ENCODE data around the gene PLXNC1. TPM values are rescaled to one million over a fixed set of nuclear protein-coding genes. Genes with fewer than 3 reads are reported as not detected.
A peak's percentile ranks its signal among the peaks of the same experiment; 100 is the strongest.

PLXNC1 gene
- total and polyA plus RNA-seq, 9 of the 15 experiments (the other 6 are each of a cell fraction or from before 2014, with no cell fraction given): 0.08 to 0.87 (median 0.28) TPM

DNA sequence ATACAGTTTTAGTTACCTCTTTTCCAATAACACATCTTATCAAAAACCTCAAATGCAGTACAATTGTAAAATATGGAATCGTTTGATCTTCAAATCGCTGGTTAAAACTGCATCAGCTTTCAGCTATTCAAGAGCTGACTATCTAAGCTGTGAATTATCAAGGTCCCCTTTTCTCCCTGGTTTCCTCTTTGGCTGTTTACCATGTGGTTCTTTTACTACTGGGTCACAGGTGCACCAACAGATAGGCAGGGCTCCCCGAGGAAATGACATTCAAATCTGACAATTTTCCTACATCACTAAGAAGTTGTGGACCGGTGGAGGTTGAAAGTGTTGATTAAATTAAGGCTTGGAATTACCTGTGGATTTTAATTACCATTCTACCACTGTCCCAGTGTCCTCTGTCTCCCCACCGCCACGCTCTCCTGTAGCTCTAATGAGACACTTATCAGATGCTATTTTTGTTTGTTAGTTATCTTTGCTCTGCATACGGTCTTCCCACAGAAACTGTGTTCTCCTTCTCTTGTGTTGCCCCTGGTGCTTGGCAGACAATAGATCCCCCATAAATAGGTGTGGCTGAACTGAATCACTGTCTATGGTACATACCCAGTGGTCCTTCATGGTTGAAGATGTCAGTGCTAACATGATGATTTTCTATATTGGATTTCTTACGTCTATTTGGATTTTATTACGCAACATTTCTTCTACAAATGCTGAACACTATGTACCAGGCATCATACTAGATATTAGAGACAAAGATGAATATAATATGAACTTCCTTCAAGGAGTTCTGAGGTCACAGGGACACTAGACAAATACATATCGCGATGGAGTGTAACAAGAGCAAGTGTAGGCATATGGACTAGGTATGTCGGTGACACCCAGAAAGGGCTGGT is 20.9 kb upstream of the PLXNC1 start:
- H3K79me2 ChIP-seq (ENCODE audit: control insufficient read depth, insufficient read depth, low read length): no peaks in the 10 kb centered on the region
- no peaks in the 10 kb centered on the region for H3K9me1 ChIP-seq (ENCODE audit: control insufficient read depth, insufficient read depth, low read length)
- ChIA-PET CTCF (ENCODE audit: low intra/inter-chr PET ratio) (no interaction called here), POLR2A (no interaction called here)
- FAIRE-seq: peak; percentile 11
- peaks cover 0 to 14% of the 10 kb centered on the region in 2 experiments; a peak in 4 of 5 replicates for H3K4me1 ChIP-seq (replicated peaks in 1 of 2; ENCODE audit: control insufficient read depth in 2 of 2, insufficient read depth in 2 of 2, low read length in 2 of 2)
- no peaks in the 10 kb centered on the region for H3K36me3 ChIP-seq (ENCODE audit: control insufficient read depth, insufficient read depth, low read length)
- H3K4me3 ChIP-seq: no peak overlapping the region
- BruUV-seq (replicated peaks): no TSS peak
- WGBS (ENCODE audit: insufficient coverage, low coverage, missing lambda C conversion rate): 1% methylated on average over 12 of the region's 12 CpGs
- no peak overlapping the region for H3K27ac ChIP-seq (ENCODE audit: extremely low read depth, low read depth, low read length)
- intact Hi-C loops (cut with micrococcal nuclease) (no loop called here), in situ Hi-C loops (cut with MboI) (no loop called here)
- no peak overlapping the region for H2AFZ ChIP-seq (ENCODE audit: low read depth, low read length)
- H3K9ac ChIP-seq (ENCODE audit: insufficient read depth in 1 of 2, low read depth in 2 of 2, low read length in 2 of 2): no peak overlapping the region
- ATAC-seq: no peak; the same call in 2 of the 3 replicates
- peaks cover 0 to 6% of the 10 kb centered on the region in 2 experiments; a peak in 1 of 5 replicates for H3K27me3 ChIP-seq (ENCODE audit: control insufficient read depth in 2 of 2, insufficient read depth in 2 of 2, low read length in 2 of 2)
- H3K4me2 ChIP-seq (ENCODE audit: insufficient read depth, low read length): peak overlapping the region; percentile 16; the same call in 1 of the 2 replicates
- H4K20me1 ChIP-seq (replicated peaks; ENCODE audit: control insufficient read depth, insufficient read depth, low read length): no peaks in the 10 kb centered on the region
- H3K9me3 ChIP-seq (replicated peaks; ENCODE audit: control insufficient read depth, insufficient read depth, low read depth, low read length): no peaks in the 10 kb centered on the region
- DNase-seq (ENCODE audit: extremely low read depth in 1 of 4, low spot score in 3 of 4): peak in 1 of 4 experiments; percentile 41
- TF ChIP-seq BRD4 (IDR thresholded peaks at IDR 0.05) (no peak), TCF7 (IDR thresholded peaks at IDR 0.05; ENCODE audit: borderline replicate concordance) (no peak), CTBP1 (IDR thresholded peaks at IDR 0.05; ENCODE audit: borderline replicate concordance) (peak; percentile 37; the same call in 1 of the 2 replicates), FOXA3 (CRISPR knock-in tag; conservative IDR thresholded peaks at IDR 0.05 in 1 of 2, IDR thresholded peaks at IDR 0.05 in 1 of 2) (peak in 1 of 2 experiments; percentile 76; a peak in 2 of 4 replicates), ADNP (tag; IDR thresholded peaks at IDR 0.05) (no peak), CBFA2T2 (conservative IDR thresholded peaks at IDR 0.05) (0 out of 2 replicates have a peak, but pooled peaks have one; percentile 3), FOXM1 (IDR thresholded peaks at IDR 0.05; ENCODE audit: low read depth) (0 out of 2 replicates have a peak, but pooled peaks have one; percentile 29), FOXM1 (CRISPR knock-in tag; IDR thresholded peaks at IDR 0.05; ENCODE audit: low read depth) (no peak), SOX6 (IDR thresholded peaks at IDR 0.05) (peak; percentile 65; the same call in 1 of the 2 replicates), VEZF1 (CRISPR knock-in tag; IDR thresholded peaks at IDR 0.05) (0 out of 2 replicates have a peak, but pooled peaks have one; percentile 23), CBX2 (IDR thresholded peaks at IDR 0.05; ENCODE audit: insufficient read depth, low read length, poor library complexity, severe bottlenecking) (no peak), SPI1 (IDR thresholded peaks at IDR 0.05; ENCODE audit: borderline replicate concordance, low read depth, low read length) (peak; percentile 41; the same call in 1 of the 2 replicates), POLR3G (IDR thresholded peaks at IDR 0.05; ENCODE audit: extremely low read depth, insufficient read length, insufficient replicate concordance) (no peak)
- TF ChIP-seq, protein P1, sequence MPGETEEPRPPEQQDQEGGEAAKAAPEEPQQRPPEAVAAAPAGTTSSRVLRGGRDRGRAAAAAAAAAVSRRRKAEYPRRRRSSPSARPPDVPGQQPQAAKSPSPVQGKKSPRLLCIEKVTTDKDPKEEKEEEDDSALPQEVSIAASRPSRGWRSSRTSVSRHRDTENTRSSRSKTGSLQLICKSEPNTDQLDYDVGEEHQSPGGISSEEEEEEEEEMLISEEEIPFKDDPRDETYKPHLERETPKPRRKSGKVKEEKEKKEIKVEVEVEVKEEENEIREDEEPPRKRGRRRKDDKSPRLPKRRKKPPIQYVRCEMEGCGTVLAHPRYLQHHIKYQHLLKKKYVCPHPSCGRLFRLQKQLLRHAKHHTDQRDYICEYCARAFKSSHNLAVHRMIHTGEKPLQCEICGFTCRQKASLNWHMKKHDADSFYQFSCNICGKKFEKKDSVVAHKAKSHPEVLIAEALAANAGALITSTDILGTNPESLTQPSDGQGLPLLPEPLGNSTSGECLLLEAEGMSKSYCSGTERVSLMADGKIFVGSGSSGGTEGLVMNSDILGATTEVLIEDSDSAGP (CRISPR knock-in tag; IDR thresholded peaks at IDR 0.05): no peak

Data from K562 (cell line).